Measurements from ENCODE around the gene MARCKS.

MARCKS gene

GRCh38 chr6:113854531-113855499 is 2.3 kb upstream of the MARCKS start:
- DNase-seq, result peak; percentile 99

- peak; percentile 93 for DNase-seq
Measured at GRCh38 chr6:113855500-113856374, 1.4 kb upstream of the MARCKS start.

- DNase-seq, result no peak
Measured at GRCh38 chr6:113856375-113856624, 845 bp upstream of the MARCKS start.

GRCh38 chr6:113857556-113858479 is 673 bp downstream of the MARCKS start:
- peak; percentile 81 for DNase-seq

GRCh38 chr6:113858480-113859348 is 1.6 kb downstream of the MARCKS start:
- peak; percentile 94 for DNase-seq

GRCh38 chr6:113859349-113860180 is 2.4 kb downstream of the MARCKS start:
- peak; percentile 57 for DNase-seq

- DNase-seq, result peak; percentile 40
Measured at GRCh38 chr6:113860181-113860955, 3.2 kb downstream of the MARCKS start.

GRCh38 chr6:113862112-113862511 is 5.0 kb downstream of the MARCKS start:
- DNase-seq, result no peak

- no peak for DNase-seq
Measured at GRCh38 chr6:113870917-113871316, 13.8 kb downstream of the MARCKS start.

GRCh38 chr6:113871975-113872374 is 14.8 kb downstream of the MARCKS start:
- DNase-seq, result no peak

GRCh38 chr6:113873043-113873667 is 16.0 kb downstream of the MARCKS start:
- DNase-seq, result no peak

- no peak for DNase-seq
Measured at GRCh38 chr6:113875470-113875869, 18.3 kb downstream of the MARCKS start.

- no peak for DNase-seq
Measured at GRCh38 chr6:113876695-113877094, 19.6 kb downstream of the MARCKS start.

- DNase-seq, result peak; percentile 89
Measured at GRCh38 chr6:113879186-113880096, 22.3 kb downstream of the MARCKS start.

- no peak for DNase-seq
Measured at GRCh38 chr6:113881478-113881980, 24.4 kb downstream of the MARCKS start.

- DNase-seq, result no peak
Measured at GRCh38 chr6:113882336-113883022, 25.3 kb downstream of the MARCKS start.

- DNase-seq, result no peak
Measured at GRCh38 chr6:113884011-113884410, 26.9 kb downstream of the MARCKS start.

GRCh38 chr6:113886512-113886911 is 29.4 kb downstream of the MARCKS start:
- DNase-seq, result no peak
